ENCODE results near the gene KLF15. TPM values are rescaled to one million over a fixed set of nuclear protein-coding genes. Genes with fewer than 3 reads are reported as not detected.

The KLF15 gene
- total RNA-seq, 2 experiments from 2014 or later: 0.11 to 0.22 TPM

DNA sequence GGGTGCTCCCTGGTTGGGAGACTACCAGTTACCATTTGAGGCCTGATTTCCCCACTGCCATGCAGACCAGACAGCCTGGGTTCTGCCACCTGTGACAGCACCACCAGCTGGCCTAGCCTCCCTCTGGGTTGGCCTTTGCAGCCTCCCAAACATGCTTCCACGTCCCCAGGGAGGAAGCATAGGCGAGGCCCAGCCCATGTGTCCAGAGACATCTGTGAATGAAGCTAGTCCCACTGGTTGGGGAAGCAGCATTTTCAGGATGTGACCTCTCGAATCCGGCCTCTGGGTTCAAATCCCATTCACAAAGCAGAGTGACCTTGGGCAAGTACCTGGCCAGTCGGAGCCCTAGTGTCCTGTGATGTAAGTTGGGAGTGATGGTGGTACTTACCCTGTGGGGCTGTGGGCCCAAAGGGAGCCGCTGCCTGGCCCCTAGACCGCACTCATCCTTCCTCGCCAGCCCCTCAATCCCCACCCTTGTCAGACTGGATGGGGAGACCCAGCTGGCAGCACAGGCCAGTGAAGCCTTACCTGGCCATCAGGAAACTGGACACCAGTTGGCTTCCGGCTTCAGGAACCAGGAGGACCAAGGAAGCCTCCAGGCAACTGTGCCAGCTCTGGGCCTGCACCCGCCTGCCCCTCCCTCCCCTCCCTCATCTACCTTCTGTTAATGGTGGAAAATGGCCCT lies 6.0 kb downstream of the KLF15 start:
- ATAC-seq (ENCODE audit: low read depth) (no peak), DNase-seq (peak; percentile 8)
- POLR2A ChIA-PET: no interaction called here
- Mint-ChIP-seq H3K9me3 (no peaks in the 10 kb centered on the region), H3K27ac (no peak overlapping the region), H3K4me3 (no peak overlapping the region), H3K36me3 (no peaks in the 10 kb centered on the region), H3K27me3 (peaks cover 15% of the 10 kb centered on the region), H3K4me1 (peaks cover under 1% of the 10 kb centered on the region)

DNA sequence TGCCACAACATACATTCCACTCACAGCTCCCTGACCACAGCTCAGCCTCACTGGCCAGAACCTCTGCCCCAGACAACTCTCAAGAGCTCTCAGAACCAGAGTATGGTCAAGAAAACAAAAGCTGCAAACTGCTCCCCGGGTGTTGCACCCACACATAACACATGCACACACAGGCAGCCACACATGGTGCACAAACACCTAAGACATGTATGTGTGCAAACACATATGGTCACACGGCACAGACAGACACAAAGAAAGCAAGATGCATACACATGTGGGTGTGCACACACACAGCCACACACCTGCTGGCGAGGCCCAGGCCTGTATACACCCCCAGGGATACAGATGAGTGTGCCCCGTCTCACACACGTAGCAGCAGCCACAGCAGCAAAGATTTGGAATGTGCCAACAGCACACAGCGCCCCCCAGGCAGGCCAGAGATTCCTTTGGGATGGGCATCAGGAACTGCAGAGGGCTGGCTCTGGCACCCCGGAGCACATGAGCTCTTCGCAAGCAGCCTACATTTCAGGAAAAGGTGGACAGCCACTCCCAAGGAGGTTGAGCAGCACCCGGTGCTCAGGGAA lies 6.6 kb downstream of the KLF15 start:
- no peak for ATAC-seq (ENCODE audit: low read depth)
- no peaks in the 10 kb centered on the region for H3K9me3 Mint-ChIP-seq
- DNase-seq: peak; percentile 17

DNA sequence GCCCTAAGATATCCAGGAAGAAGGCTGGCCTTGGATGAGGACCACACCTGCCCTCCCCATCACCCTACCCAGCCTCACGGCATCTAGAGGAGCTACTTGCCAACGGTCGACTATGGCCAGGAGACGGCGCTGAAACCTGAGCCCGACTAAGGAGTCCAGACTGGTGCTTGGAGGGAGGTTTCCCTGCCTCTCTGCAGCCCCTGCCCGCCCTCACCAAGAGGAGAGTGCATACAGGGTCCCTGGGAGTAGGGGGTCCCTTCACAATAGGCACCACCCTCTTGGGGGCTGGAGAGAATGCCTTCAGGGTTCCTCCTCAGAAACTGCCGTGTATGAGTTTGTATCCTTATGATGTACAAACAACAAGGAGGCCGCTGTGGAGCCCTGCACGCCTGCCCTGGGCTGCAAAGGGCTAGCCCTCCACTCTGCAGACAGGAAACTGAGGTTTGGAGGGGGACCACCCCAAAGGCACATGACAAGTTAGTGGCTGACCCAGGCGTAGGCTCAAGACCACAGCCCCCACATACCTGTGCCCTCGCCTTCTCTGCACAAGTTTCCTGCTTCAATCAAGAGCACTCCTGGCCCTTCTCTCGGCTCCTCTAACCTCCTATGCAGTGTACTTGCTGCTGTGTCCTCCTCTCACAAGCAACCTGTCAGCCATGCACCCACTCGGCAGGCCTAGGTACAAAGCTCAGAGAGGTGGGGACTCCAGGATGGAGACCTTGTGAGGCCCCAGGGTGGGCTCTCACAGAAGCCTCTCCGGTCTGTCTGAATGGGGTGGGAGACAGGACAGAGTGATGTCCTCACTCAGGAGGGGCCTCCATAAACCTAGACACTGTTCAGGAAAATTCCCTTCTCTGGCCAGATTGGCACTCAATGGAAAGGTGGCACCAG lies 7.4 kb downstream of the KLF15 start:
- Mint-ChIP-seq H3K27ac (no peak overlapping the region), H3K27me3 (peaks cover 2% of the 10 kb centered on the region), H3K9me3 (no peaks in the 10 kb centered on the region), H3K36me3 (no peaks in the 10 kb centered on the region), H3K4me1 (no peaks in the 10 kb centered on the region), H3K4me3 (no peak overlapping the region)
- peak; percentile 15 for DNase-seq
- ATAC-seq (ENCODE audit: low read depth): no peak
- POLR2A ChIA-PET: no interaction called here

More for the DNA sequence above, 6.6 kb downstream of the KLF15 start:
- POLR2A ChIA-PET: no interaction called here
- H3K27me3 Mint-ChIP-seq: peaks cover 10% of the 10 kb centered on the region
- no peak overlapping the region for H3K4me3 Mint-ChIP-seq
- no peak overlapping the region for H3K27ac Mint-ChIP-seq
- no peaks in the 10 kb centered on the region for H3K36me3 Mint-ChIP-seq
- H3K4me1 Mint-ChIP-seq: no peaks in the 10 kb centered on the region

DNA sequence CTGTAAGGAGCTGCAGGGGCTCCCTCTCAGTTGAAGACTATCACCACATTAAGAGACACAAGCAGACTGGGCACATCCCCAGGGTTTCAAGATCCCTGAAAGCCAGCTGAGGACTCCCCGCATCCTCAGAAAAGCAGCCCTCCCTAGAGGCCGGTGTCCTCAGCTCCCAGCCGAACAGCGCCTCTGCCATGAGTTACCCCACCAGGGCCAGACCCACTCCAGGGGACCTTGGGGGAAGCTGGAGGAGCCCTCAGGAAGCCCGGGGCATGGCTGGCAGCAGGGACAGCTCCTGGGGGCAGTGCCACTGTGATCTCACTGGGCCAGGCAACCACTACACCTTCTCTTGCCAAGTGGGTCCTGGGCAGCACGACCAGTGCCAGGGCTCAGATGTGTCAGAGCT lies 8.1 kb downstream of the KLF15 start:
- no peaks in the 10 kb centered on the region for H3K9me3 Mint-ChIP-seq

DNA sequence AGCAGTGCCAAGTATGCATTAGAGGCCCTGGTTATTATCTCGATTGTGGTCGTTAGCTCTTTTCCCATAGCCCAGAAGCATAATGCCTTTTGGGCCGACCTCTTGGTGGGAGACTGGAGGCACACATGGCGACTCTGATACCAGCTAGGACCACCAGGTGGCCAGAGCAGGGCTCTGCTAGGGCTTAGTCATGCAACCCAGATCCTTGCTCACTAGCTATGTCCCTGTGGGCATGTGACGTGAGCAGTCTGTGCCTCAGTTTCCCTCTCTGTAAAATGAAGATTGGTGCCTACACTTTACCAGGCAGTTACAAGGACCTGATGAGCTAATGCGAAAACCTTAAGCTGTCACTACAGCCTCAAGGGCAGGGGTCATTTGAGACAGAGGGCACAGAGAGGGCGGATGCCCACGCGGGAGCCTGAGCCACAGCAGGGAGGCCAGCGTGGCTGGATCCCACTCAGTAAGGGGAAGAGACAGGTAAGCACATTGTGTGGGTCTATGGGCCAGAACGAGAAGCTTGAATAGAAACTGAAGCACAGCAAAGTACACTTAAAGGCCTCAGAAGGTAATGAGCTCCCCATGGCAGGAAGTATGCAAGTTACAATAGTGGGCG lies 8.8 kb downstream of the KLF15 start:
- H3K4me1 Mint-ChIP-seq: no peaks in the 10 kb centered on the region
- H3K27ac Mint-ChIP-seq: no peak overlapping the region
- no peaks in the 10 kb centered on the region for H3K9me3 Mint-ChIP-seq
- no peak overlapping the region for H3K4me3 Mint-ChIP-seq
- peak; percentile 10 for DNase-seq
- ATAC-seq (ENCODE audit: low read depth): no peak
- POLR2A ChIA-PET: no interaction called here
- no peaks in the 10 kb centered on the region for H3K36me3 Mint-ChIP-seq
- H3K27me3 Mint-ChIP-seq: no peaks in the 10 kb centered on the region

More for the DNA sequence above, 8.1 kb downstream of the KLF15 start:
- Mint-ChIP-seq H3K4me3 (no peak overlapping the region), H3K27ac (no peak overlapping the region), H3K36me3 (no peaks in the 10 kb centered on the region), H3K27me3 (peaks cover 2% of the 10 kb centered on the region), H3K4me1 (no peaks in the 10 kb centered on the region)
- peak; percentile 21 for DNase-seq
- no peak for ATAC-seq (ENCODE audit: low read depth)
- POLR2A ChIA-PET: no interaction called here

DNA sequence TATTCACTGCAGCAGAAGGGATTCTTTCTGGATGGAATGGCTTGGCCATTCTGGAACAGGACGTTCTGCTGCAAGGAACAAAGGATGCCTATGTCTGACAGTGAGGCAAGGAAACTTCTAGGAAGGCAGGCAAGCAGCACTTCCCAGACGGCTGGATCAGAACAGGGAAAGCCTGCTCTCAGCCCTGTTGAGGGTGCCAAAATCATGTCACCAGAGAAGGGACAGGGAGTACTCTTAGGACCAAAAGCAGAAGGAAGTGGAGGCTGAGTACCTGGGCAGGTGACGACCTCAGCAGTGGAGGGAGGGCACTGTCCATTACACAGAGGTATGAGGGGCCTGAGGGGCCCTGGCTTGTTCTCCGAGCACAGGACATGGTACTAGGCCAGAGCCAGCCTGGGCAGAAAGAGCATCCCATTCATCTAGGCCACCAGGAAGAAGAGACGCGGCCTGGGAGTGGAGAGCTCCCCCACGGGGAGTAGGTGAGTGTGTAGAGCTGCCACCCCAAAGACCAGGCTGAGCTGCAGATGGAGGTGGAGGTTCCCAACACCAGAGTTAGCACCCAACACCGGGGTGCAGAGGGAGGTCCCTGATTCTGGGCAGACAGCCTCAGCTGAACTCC lies 9.6 kb downstream of the KLF15 start:
- H3K9me3 Mint-ChIP-seq: no peaks in the 10 kb centered on the region
- H3K27me3 Mint-ChIP-seq: no peaks in the 10 kb centered on the region
- H3K4me1 Mint-ChIP-seq: no peaks in the 10 kb centered on the region
- DNase-seq (peak; percentile 8), ATAC-seq (ENCODE audit: low read depth) (no peak)
- H3K4me3 Mint-ChIP-seq: no peak overlapping the region
- POLR2A ChIA-PET: no interaction called here
- no peaks in the 10 kb centered on the region for H3K36me3 Mint-ChIP-seq
- no peak overlapping the region for H3K27ac Mint-ChIP-seq

DNA sequence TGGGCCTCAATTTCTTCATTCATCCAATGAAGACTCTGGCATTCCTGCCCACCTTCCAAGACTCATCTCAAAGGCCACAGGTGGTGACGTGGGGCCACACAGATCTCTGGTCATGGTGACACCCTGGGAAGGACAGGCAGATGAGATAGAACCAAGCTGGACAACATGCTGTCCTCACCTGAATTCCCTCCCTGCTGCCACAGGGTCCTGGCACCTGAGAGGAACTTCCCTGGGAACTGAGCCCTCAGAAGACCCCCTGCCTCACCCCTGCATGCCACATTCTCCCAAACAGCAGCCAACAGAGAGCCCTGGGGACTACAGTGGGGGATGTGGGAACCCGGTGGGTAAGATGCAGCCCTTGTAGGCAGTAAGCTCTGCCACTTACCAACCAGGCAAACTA lies 10.7 kb downstream of the KLF15 start:
- no peak for ATAC-seq (ENCODE audit: low read depth)
- peak; percentile 16 for DNase-seq
- Mint-ChIP-seq H3K9me3 (no peaks in the 10 kb centered on the region), H3K27ac (no peak overlapping the region), H3K4me1 (no peaks in the 10 kb centered on the region), H3K27me3 (no peaks in the 10 kb centered on the region), H3K36me3 (no peaks in the 10 kb centered on the region), H3K4me3 (no peak overlapping the region)
- POLR2A ChIA-PET: no interaction called here

DNA sequence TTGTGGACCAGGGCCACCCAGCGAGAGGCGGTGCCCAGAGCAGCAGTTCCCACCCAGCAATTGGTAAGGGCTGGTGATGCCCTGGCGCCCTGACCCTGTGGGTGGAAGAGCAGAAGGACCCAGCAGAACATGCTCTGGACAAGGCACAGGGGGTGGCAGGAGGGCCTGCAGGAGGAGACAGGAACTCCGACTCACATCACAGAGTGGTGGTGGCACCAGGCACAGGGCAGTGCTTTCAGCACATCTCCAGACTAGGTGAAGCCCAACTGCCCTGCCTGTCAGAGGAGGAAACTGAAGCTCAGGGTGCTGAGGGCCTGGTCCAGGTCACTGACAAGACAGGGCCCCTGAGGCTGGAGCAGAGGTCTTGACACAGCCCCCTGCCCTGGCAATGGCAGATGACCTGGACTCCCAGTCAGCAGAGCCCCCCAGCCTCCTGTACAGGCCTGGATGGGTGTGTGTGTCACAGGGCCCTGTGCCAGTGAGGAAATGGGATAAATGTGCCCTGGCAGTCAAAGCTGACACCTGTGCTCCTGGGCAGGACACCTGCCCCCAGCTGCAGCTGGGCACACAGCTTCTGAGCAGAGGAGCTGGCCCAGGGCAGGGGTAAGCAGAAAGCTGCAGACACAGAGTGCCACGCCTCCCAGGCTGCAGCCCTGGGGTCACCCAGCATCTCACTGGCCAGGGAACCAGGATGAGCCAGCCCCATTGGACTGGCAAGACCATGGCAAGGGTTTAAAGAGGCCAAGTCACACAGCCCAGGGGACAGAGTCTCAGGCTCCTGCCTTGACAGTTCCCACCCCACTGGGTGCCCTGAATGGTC lies 11.4 kb downstream of the KLF15 start:
- H3K27ac Mint-ChIP-seq: no peak overlapping the region
- H3K4me1 Mint-ChIP-seq: no peaks in the 10 kb centered on the region
- no peak overlapping the region for H3K4me3 Mint-ChIP-seq
- H3K27me3 Mint-ChIP-seq: no peaks in the 10 kb centered on the region
- no peaks in the 10 kb centered on the region for H3K9me3 Mint-ChIP-seq
- POLR2A ChIA-PET: no interaction called here
- ATAC-seq (ENCODE audit: low read depth) (no peak), DNase-seq (peak; percentile 20)
- no peaks in the 10 kb centered on the region for H3K36me3 Mint-ChIP-seq

DNA sequence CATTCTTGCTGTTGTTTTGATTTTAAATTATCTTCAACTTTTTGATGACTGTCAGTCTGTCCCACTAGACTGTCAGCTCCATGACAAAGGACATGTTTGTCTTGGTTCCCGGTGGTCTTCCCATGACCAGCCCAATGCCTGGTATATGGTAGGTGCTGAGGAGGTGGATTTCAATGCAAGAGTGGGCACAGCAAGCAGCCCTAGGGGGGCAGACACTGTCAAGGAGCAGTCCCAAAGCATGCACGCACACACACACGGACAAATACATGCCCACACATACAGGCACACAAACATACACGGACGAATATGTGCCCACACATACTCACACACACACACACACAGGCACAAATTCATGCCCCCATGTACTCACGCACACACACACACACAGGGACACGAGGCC lies 12.0 kb downstream of the KLF15 start:
- no peak overlapping the region for H3K4me3 Mint-ChIP-seq
- H3K4me1 Mint-ChIP-seq: no peaks in the 10 kb centered on the region
- POLR2A ChIA-PET: no interaction called here
- H3K27me3 Mint-ChIP-seq: no peaks in the 10 kb centered on the region
- DNase-seq (no peak), ATAC-seq (ENCODE audit: low read depth) (no peak)
- no peaks in the 10 kb centered on the region for H3K9me3 Mint-ChIP-seq
- H3K36me3 Mint-ChIP-seq: no peaks in the 10 kb centered on the region
- H3K27ac Mint-ChIP-seq: no peak overlapping the region

DNA sequence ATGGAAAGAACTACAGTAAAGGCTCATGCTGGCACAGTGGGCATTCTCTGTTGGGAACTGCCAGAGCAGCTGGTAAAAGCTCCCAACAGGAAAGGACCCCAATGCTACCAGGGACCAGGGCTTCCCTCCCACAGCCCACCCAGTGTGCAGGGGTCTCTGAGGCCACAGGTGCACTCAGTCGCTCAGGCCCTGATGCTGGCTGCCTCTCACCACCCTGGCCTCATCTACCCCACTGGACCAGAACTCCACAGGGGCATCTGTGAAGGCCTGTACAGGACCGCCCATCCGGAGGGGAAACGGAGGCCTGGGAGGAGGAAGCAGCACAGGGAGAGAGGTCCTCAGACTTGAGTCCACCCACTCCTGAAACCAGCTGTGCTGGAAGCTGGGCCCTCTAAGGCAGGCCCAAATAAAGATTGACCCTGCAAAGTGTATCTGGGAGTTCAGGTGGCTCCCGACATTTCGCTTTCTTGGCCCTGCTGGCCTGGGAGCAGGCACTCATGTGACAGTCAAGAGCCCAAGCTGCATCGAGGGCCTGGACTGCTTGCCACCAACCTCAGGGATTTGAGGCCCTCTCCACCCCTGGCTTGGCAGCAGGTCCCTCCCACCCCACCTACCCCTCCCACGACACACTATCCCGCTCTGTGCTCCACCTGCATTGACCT lies 12.7 kb downstream of the KLF15 start:
- ATAC-seq (ENCODE audit: low read depth): no peak
- POLR2A ChIA-PET: no interaction called here

DNA sequence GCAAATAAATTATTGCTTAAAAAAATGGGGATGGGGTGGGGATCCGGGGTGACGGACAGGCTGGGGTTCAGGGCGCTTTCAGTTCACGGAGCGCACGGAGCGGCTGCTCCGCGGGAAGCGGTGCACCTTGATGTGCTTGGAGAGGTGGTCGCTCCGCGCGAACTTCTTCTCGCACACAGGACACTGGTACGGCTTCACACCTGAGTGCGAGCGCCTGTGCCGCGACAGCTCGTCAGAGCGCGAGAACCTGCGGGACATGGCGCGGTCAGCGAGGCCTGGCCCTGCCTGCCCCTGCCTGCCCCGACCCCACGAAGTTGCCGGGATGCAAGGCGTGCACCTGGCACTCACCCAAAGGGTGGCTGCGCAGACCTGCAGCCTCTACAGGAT lies 13.6 kb downstream of the KLF15 start:
- Mint-ChIP-seq H3K4me3 (no peak overlapping the region), H3K27ac (no peak overlapping the region), H3K27me3 (no peaks in the 10 kb centered on the region), H3K36me3 (no peaks in the 10 kb centered on the region), H3K4me1 (no peaks in the 10 kb centered on the region), H3K9me3 (no peaks in the 10 kb centered on the region)
- no peak for ATAC-seq (ENCODE audit: low read depth)
- POLR2A ChIA-PET: no interaction called here
- peak; percentile 9 for DNase-seq

More for the DNA sequence above, 12.7 kb downstream of the KLF15 start:
- peak; percentile 19 for DNase-seq
- Mint-ChIP-seq H3K4me1 (no peaks in the 10 kb centered on the region), H3K9me3 (no peaks in the 10 kb centered on the region), H3K27ac (peak overlapping the region; percentile 19), H3K4me3 (no peak overlapping the region), H3K36me3 (no peaks in the 10 kb centered on the region), H3K27me3 (no peaks in the 10 kb centered on the region)

DNA sequence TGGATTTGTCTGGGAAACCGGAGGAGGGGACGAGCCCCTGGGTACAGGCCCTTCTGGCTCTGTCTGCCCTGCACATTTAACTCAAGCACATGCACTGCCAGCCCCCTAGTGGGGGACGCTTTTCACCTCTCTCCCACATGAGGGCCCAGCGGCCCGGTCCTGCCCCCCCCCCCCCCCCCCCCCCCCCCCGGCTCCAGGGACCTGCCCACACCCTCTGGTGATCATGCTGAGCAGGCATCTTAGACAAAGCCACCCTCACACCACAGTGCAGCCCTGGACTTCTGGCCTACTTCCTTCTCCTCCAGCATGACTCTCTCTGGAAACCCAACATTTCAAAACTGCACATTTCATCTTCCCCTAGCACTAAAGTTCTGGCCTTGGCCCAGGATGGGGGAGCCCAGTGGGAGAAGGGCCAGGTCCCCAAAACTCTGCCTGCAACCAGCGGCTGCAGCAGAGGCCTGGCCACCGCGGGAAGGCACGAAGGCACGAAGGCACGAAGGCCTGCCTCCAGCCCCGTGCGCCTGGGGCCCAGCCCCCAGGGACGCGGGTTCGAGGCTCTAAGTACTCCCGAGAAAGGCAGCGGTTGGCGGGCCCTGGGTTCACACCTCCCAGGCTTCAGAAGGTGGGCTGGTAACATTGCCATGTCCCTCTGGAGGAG lies 14.1 kb downstream of the KLF15 start:
- no peaks in the 10 kb centered on the region for H3K4me1 Mint-ChIP-seq
- H3K9me3 Mint-ChIP-seq: no peaks in the 10 kb centered on the region
- no peak for ATAC-seq (ENCODE audit: low read depth)
- DNase-seq: peak; percentile 14
- H3K4me3 Mint-ChIP-seq: no peak overlapping the region
- no peaks in the 10 kb centered on the region for H3K36me3 Mint-ChIP-seq
- POLR2A ChIA-PET: no interaction called here
- no peak overlapping the region for H3K27ac Mint-ChIP-seq
- H3K27me3 Mint-ChIP-seq: no peaks in the 10 kb centered on the region
